ENCODE measurements around the gene TUBGCP6. TPM values are rescaled to one million over a fixed set of nuclear protein-coding genes. Genes with fewer than 3 reads are reported as not detected.

TUBGCP6 gene
- total RNA-seq, 1 experiment from 2014 or later: 31.3 TPM

- Histone ChIP-seq H3K4me1 (ENCODE audit: control insufficient read depth, insufficient read depth, low read length) (peaks cover 49% of the 10 kb centered on the region), H3K27ac (ENCODE audit: low read length) (peak overlapping the region; percentile 76), H3K36me3 (ENCODE audit: control insufficient read depth, insufficient read depth, low read length) (no peaks in the 10 kb centered on the region), H3K4me3 (ENCODE audit: low read depth in 2 of 2, low read length in 2 of 2) (peak overlapping the region; percentile 55 to 66), H3K27me3 (ENCODE audit: control insufficient read depth, insufficient read depth, low read length) (no peaks in the 10 kb centered on the region), H3K9me3 (ENCODE audit: control insufficient read depth, insufficient read depth, low read depth, low read length) (no peaks in the 10 kb centered on the region)
- ATAC-seq (no peak), DNase-seq (ENCODE audit: low read depth, low spot score) (no peak)
- POLR2A ChIA-PET: interaction anchor here (0.6 kb wide), 1 partner anchor 152 kb away, joined by 3 read pairs; no protein-coding TSS in a partner anchor
- no peak for TF ChIP-seq TCF7L2 (IDR thresholded peaks at IDR 0.05; ENCODE audit: low read depth, low read length)
- TF ChIP-seq POLR2AphosphoS5 (IDR thresholded peaks at IDR 0.05; ENCODE audit: low read depth, low read length): no peak
- no peak for TF ChIP-seq SIN3A (IDR thresholded peaks at IDR 0.05; ENCODE audit: borderline replicate concordance, insufficient read depth, low read depth, low read length)
- TF ChIP-seq REST (IDR thresholded peaks at IDR 0.05; ENCODE audit: insufficient read depth in 1 of 2, low read depth in 2 of 2, low read length in 1 of 2): no peak
- TF ChIP-seq CTCF (IDR thresholded peaks at IDR 0.05): no peak
- no TSS peak for BruUV-seq (replicated peaks)
- intact Hi-C loops (cut with micrococcal nuclease; ENCODE audit: unreplicated experiment) (no loop called here), in situ Hi-C loops (cut with HindIII; ENCODE audit: low pct_unique_long_range_greater_than_20kb, low sequenced_read_pairs) (no loop called here)
- CTCF ChIA-PET: no interaction called here
These were observed 57.9 kb downstream of the TUBGCP6 start for GRCh38 chr22:50186761-50187523.

GRCh38 chr22:50186181-50186714 is 58.6 kb downstream of the TUBGCP6 start:
- Histone ChIP-seq H3K4me1 (ENCODE audit: control insufficient read depth, insufficient read depth, low read length) (peaks cover 46% of the 10 kb centered on the region), H3K4me3 (ENCODE audit: low read depth in 2 of 2, low read length in 2 of 2) (peak overlapping the region; percentile 55 to 66), H3K9me3 (ENCODE audit: control insufficient read depth, insufficient read depth, low read depth, low read length) (no peaks in the 10 kb centered on the region), H3K27me3 (ENCODE audit: control insufficient read depth, insufficient read depth, low read length) (no peaks in the 10 kb centered on the region), H3K27ac (ENCODE audit: low read length) (peak overlapping the region; percentile 76), H3K36me3 (ENCODE audit: control insufficient read depth, insufficient read depth, low read length) (no peaks in the 10 kb centered on the region)
- ChIA-PET CTCF (no interaction called here), POLR2A (no interaction called here)
- intact Hi-C loops (cut with micrococcal nuclease; ENCODE audit: unreplicated experiment): no loop called here
- ATAC-seq (no peak), DNase-seq (ENCODE audit: low read depth, low spot score) (no peak)
- TF ChIP-seq SIN3A (IDR thresholded peaks at IDR 0.05; ENCODE audit: borderline replicate concordance, insufficient read depth, low read depth, low read length): no peak
- no peak for TF ChIP-seq TCF7L2 (IDR thresholded peaks at IDR 0.05; ENCODE audit: low read depth, low read length)
- no peak for TF ChIP-seq CTCF (IDR thresholded peaks at IDR 0.05)
- TF ChIP-seq POLR2AphosphoS5 (IDR thresholded peaks at IDR 0.05; ENCODE audit: low read depth, low read length): no peak
- TF ChIP-seq REST (IDR thresholded peaks at IDR 0.05; ENCODE audit: insufficient read depth in 1 of 2, low read depth in 2 of 2, low read length in 1 of 2): no peak
- in situ Hi-C loops (cut with HindIII; ENCODE audit: low pct_unique_long_range_greater_than_20kb, low sequenced_read_pairs): no loop called here
- no TSS peak for BruUV-seq (replicated peaks)
